ENCODE data around the gene DENND4A.
"Not testable (repeated sequence)": the region's sequence is repeated elsewhere in the genome, so short reads cannot be mapped to it uniquely, and the experiment has no call there.

DNA sequence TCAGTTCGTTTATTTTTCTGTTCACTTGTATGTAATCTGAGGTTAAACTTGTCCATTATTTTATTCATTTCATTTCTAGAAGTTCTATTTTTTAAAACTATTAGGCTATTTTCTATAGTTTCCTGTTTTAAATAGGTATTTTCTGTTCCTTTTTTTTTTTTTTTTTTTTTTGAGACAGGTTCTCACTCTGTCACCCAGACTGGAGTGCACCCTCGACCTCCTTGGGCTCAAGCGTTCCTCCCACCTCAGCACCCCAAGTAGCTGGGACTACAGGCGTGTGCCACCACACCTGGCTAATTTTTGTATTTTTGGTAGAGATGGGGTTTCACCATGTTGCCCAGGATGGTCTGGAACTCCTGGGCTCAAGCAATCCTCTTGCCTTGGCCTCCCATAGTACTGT lies 22.2 kb upstream of the DENND4A start:
- TF ChIP-seq, protein P1, sequence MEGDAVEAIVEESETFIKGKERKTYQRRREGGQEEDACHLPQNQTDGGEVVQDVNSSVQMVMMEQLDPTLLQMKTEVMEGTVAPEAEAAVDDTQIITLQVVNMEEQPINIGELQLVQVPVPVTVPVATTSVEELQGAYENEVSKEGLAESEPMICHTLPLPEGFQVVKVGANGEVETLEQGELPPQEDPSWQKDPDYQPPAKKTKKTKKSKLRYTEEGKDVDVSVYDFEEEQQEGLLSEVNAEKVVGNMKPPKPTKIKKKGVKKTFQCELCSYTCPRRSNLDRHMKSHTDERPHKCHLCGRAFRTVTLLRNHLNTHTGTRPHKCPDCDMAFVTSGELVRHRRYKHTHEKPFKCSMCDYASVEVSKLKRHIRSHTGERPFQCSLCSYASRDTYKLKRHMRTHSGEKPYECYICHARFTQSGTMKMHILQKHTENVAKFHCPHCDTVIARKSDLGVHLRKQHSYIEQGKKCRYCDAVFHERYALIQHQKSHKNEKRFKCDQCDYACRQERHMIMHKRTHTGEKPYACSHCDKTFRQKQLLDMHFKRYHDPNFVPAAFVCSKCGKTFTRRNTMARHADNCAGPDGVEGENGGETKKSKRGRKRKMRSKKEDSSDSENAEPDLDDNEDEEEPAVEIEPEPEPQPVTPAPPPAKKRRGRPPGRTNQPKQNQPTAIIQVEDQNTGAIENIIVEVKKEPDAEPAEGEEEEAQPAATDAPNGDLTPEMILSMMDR (IDR thresholded peaks at IDR 0.05), result not testable (repeated sequence)
- not testable (repeated sequence) for TF ChIP-seq POLR2A (IDR thresholded peaks at IDR 0.05)
